ENCODE measurements around the gene SMC4.

Gene SMC4

DNA sequence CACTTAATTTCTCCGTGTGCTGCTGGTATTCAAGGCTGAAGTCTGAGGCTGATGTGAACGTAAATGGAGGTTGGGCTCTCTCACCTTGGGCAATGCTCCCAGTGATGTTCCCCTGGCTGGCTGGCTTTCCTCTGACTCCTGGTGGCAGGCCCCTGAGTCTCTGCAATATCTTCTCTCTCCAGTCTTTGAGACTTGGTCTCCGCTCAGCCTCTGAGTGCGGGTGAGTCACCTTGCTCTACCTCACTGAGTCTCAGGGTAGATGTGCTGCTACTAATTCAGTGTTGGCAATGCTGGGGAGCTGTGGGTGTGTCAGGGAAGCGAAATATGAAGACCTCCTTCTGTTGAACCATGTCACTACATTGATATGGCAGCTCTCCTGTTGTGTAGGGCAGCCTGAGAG is 81.5 kb downstream of the SMC4 start:
- no peak for DNase-seq

DNA sequence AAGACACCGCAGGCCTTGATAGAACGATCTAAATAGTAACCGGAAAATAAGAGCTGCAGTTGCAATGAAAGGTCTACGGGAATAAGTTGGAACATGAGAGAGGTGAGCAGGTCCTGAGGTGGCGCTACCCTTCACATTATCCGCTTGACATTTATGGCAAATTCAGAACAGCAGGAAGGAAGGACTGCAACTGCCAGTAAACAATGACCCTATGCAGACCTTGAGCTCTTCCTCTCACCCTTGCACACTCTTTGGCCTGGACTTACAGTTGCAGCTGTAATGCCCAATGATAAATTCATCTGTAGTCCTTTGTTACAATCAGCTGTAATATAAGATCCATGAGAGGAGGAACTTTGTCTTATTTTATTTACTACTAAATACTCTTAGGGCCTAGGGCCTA is 82.4 kb downstream of the SMC4 start:
- no peak for DNase-seq

DNA sequence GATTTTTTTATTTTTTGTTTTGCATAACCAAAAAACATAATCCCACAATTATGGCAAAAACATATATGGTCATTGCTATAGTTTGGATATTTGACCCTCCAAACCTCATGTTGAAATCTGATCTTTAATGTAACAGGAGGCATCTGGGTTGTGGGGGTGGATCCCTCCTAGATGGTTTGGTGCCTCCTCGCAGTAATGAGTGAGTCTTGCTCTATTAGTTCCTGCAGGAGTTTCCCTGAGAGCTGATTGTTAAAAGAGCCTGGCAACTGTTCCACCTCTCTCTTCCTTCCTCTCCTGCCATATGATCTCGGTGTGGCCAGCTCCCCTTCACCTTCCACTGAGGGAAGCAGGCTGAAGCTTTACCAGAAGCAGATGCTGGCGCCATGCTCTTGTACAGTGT is 83.3 kb downstream of the SMC4 start:
- no peak for DNase-seq
